IPS-18a (cell line): ENCODE measurements around the gene DET1.
"Not testable (repeated sequence)": the region's sequence is repeated elsewhere in the genome, so short reads cannot be mapped to it uniquely, and the experiment has no call there.

Experiments used
- H3K27ac ChIP-seq: one replicate; pipeline ENCODE4 v1.5.1; 2013; ENCODE audit warnings: low read length
- H3K27me3 ChIP-seq: one replicate; pipeline ENCODE4 v1.6.1; 2013; ENCODE audit warnings: mild to moderate bottlenecking, low read length; ENCODE audit not compliant: control insufficient read depth, insufficient read depth
- H3K36me3 ChIP-seq: one replicate; pipeline ENCODE4 v1.6.1; 2013; ENCODE audit warnings: low read depth, low read length; ENCODE audit not compliant: control insufficient read depth
- H3K4me1 ChIP-seq: one replicate; pipeline ENCODE4 v1.6.1; 2013; ENCODE audit warnings: low read depth, low read length; ENCODE audit not compliant: control insufficient read depth
- H3K4me3 ChIP-seq: one replicate; pipeline ENCODE4 v1.5.1; 2013; ENCODE audit warnings: low read length
- H3K9ac ChIP-seq: one replicate; pipeline ENCODE4 v1.6.1; 2013; ENCODE audit warnings: mild to moderate bottlenecking, low read length, moderate library complexity
- H3K9me3 ChIP-seq: one replicate; pipeline ENCODE4 v1.6.1; 2013; ENCODE audit warnings: low read depth, low read length; ENCODE audit not compliant: control insufficient read depth

The DET1 gene

DNA sequence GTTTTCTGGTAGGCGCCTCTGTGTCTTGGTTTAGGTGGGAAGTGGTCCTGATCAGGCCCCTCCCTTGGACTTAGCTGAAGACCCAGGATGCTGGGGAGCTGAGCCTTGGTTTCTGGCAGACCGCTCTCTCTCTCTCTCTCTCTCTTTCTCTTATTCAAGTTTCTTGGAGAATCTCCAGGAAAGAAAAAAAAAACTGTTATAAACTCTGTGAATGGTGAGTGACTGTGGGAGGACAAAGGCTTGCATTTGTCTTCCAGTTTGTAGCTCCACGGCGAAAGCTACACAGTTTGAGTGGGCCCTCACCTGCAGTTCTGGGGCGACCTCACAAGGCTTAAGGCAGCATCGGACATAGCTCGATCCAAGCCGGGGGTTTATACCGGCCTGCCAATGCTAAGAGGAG, 7.5 kb downstream of the DET1 start:
- no peak overlapping the region for H3K27ac ChIP-seq
- no peaks in the 10 kb centered on the region for H3K36me3 ChIP-seq
- no peak overlapping the region for H3K9ac ChIP-seq

DNA sequence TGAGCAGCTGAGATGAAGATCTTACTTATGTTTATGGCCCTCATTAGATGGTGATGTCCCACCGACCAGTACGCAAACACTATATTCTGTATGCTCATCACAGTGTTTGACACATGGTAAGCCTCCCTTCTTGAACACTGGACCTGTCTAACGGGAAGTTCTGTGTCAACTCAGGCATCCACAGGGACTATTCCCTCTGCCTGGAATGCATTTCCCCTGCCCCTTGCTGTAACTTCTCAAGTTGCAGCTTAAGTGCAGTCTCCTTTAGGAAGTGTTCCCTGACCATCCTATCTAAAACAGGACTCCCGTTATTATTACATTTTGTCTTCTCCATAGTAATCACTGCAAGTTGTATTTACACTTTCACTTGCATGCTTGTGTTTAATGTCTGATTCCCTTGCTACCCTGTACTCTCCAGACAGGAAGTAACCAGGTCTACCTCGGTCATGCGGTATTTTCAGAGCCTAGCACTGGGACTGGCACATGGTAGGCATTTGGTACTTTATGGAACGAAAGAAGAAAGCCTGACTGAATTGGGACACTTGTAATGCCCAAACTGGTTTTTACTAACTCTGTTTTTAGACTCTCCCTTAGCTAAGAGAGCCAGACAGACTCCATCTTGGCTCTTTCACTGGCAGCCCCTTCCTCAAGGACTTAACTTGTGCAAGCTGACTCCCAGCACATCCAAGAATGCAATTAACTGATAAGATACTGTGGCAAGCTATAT, 8.7 kb downstream of the DET1 start:
- no peak overlapping the region for H3K9ac ChIP-seq
- no peaks in the 10 kb centered on the region for H3K27me3 ChIP-seq
- no peaks in the 10 kb centered on the region for H3K9me3 ChIP-seq
- no peaks in the 10 kb centered on the region for H3K36me3 ChIP-seq
- H3K4me1 ChIP-seq, result peaks cover 4% of the 10 kb centered on the region
- H3K27ac ChIP-seq, result no peak overlapping the region
- H3K4me3 ChIP-seq, result no peak overlapping the region

More for the DNA sequence above, 7.5 kb downstream of the DET1 start:
- Histone ChIP-seq H3K27me3 (no peaks in the 10 kb centered on the region), H3K4me3 (no peak overlapping the region), H3K4me1 (peaks cover 4% of the 10 kb centered on the region), H3K9me3 (no peaks in the 10 kb centered on the region)

DNA sequence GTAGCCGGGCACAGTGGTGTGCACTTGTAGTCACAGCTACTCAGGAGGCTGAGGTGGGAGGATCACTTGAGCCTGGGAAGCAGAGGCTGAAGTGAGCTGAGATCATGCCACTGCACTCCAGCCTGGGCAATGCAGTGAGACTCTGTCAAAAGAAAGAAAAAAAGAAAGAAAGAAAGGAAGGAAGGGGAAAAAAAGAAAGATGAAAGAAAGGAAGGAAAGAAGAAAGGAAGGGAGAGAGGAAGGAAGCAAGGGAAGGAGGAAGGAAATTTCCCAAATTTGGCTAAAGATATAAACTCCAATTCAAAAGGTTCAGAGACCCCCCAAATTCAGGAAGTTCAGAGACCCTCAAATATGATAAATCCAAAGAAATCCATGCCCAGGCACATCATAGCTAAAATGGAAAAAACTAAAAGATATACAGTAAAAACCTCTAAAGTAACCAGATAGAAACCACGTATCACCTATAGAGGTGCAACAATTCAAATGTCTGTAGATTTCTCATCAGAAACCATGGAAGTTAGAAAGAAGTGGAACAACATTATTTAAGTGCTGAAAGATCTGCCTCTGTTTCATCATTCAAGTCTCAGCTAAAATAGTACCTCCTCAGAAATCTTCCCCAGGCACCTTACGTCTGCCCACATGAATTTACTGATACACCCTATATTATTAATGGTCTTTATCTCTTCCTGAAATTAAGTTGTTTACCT, 10.7 kb downstream of the DET1 start:
- peaks cover 6% of the 10 kb centered on the region for H3K36me3 ChIP-seq
- H3K9me3 ChIP-seq, result no peaks in the 10 kb centered on the region
- H3K27ac ChIP-seq, result no peak overlapping the region
- H3K9ac ChIP-seq, result no peak overlapping the region
- no peak overlapping the region for H3K4me3 ChIP-seq
- H3K4me1 ChIP-seq, result peaks cover 4% of the 10 kb centered on the region
- H3K27me3 ChIP-seq, result no peaks in the 10 kb centered on the region

DNA sequence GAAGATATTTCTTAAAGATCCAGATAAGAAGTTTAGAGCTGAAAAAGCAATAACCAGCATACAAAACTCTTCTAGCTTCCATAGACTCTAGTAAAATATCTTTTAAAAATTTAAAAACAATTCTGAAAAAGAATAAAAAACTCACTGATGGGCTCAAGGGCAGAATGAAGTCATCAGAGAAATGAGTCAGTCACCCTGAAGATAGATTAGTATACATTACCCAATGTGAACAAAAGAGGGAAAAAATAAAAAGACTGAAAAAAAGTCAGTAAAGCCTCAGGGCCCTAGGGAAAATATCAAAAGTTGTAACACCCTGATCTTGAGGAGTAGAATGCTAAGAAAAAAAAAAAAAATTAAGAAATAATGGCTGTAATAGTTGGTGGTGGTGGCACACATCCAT, 11.4 kb downstream of the DET1 start:
- Histone ChIP-seq H3K27me3 (no peaks in the 10 kb centered on the region), H3K4me1 (peaks cover 1% of the 10 kb centered on the region), H3K27ac (no peak overlapping the region), H3K36me3 (peaks cover 7% of the 10 kb centered on the region), H3K4me3 (no peak overlapping the region), H3K9ac (no peak overlapping the region), H3K9me3 (no peaks in the 10 kb centered on the region)

DNA sequence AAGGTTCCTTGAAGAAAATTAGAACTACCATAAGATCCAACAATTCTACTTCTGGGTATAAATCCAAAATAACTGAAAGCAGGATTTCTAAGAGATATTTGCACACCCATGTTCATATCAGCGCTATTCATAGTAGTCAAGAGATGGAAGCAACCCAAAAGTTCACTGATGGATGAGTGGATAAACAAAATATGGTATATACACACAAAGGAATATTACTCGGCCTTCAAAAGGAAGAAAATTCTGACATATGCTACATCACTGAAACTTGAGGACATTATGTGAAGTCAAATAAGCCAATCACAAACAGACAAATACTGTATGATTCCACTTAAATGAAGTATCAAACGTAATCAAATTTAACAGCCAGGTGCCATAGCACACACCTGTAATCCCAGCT, 13.1 kb downstream of the DET1 start:
- Histone ChIP-seq H3K4me3 (no peak overlapping the region), H3K27me3 (no peaks in the 10 kb centered on the region), H3K9ac (no peak overlapping the region), H3K36me3 (peaks cover 7% of the 10 kb centered on the region), H3K9me3 (no peaks in the 10 kb centered on the region), H3K4me1 (no peaks in the 10 kb centered on the region), H3K27ac (no peak overlapping the region)

DNA sequence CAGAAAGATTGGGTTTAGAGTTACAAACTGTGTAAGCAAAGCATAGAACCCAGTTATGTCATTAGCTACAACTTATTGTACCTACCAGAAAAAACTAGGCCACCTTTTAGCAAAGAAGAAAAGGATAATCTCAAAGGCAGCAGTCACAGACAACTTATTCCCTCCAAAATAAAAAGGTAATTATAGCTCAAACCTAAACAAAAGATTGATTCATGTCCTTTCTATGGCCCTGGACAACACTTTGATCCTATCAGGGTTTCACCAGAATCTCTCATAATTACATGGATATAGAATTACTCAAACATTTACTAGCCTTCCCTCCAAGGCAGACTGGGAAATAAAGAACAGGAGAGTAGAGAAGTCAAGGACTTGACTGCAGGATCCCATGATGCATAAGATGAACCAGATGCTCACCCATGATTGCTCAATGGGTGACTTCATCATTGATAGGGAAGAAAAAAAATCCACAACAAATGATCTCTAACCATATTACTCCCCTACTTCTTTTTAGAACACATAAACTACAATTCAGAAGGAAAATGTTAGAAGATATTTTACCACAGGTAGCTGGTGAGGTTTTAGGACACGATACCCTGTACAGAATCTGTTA, 17.4 kb downstream of the DET1 start:
- Histone ChIP-seq H3K4me3 (no peak overlapping the region), H3K9ac (no peak overlapping the region), H3K27me3 (no peaks in the 10 kb centered on the region), H3K4me1 (no peaks in the 10 kb centered on the region), H3K36me3 (peaks cover 14% of the 10 kb centered on the region), H3K27ac (no peak overlapping the region), H3K9me3 (no peaks in the 10 kb centered on the region)

DNA sequence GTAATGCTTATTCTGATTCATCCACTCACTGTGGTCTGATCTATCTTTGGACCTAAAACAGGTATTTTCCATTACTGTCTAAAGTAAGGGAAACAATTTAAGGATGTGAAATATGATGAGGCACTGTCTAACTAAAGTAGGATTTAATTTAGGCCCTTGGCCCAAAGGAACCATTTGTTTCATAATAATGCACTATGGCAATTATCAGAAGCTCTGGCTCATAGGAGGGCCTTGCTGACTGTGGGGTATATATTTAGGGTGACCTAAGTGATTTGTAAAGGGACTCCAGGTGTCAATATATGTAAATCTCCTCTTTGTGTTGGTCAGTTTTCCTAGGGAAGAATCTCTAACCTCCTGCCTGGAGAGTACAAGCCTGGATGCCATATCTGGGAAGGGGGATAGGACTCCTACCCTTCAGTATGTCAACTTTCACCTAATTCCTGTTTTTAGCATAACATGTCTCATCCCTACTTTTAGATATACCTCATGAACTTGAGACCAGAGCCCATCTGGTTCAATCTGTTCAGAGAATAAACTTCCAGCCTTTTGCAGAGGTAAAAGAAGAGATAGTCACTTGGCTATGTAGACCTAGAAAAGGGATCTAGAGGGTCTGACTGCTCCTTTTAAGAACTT, 20.1 kb downstream of the DET1 start:
- H3K36me3 ChIP-seq, result peaks cover 14% of the 10 kb centered on the region
- H3K9ac ChIP-seq, result no peak overlapping the region
- no peak overlapping the region for H3K27ac ChIP-seq
- no peak overlapping the region for H3K4me3 ChIP-seq
- no peaks in the 10 kb centered on the region for H3K27me3 ChIP-seq
- no peaks in the 10 kb centered on the region for H3K9me3 ChIP-seq
- no peaks in the 10 kb centered on the region for H3K4me1 ChIP-seq

DNA sequence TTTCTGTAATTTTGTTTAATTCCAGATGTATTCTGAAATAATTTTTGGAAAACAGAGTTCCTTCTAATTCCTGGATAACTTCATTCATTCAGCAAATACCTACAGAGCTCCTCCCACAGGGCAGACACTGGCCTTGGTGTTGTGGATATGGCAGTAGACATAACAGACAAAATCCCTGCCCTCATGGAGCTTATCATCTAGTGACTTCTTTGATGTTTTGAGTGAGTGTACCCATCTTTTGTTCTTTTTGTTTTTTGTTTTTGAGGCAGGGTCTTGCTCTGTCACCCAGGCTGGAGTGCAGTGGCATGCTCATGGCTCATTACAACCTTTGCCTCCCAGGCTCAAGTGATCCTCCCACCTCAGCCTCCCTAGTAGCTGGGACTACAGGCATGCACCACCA, 21.1 kb downstream of the DET1 start:
- Histone ChIP-seq H3K9ac (no peak overlapping the region), H3K9me3 (no peaks in the 10 kb centered on the region), H3K27me3 (no peaks in the 10 kb centered on the region), H3K4me1 (no peaks in the 10 kb centered on the region), H3K4me3 (no peak overlapping the region), H3K36me3 (peaks cover 6% of the 10 kb centered on the region), H3K27ac (no peak overlapping the region)

DNA sequence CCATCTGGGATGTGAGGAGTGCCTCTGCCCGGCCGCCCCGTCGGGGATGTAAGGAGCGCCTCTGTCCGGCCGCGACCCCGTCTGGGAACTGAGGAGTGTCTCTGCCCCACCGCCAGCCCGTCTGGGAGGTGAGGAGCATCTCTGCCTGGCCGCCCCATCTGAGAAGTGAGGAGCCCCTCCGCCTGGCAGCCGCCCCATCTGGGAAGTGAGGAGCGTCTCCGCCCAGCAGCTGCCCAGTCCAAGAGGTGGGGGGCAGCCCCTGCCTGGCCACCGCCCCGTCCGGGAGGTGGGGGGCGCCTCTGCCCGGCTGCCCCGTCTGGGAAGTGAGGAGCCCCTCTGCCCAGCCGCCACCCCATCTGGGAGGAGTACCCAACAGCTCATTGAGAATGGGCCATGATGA, 22.4 kb downstream of the DET1 start:
- not testable (repeated sequence) for H3K27me3 ChIP-seq, H3K9ac ChIP-seq, H3K4me1 ChIP-seq, H3K36me3 ChIP-seq, H3K4me3 ChIP-seq, H3K27ac ChIP-seq, H3K9me3 ChIP-seq

DNA sequence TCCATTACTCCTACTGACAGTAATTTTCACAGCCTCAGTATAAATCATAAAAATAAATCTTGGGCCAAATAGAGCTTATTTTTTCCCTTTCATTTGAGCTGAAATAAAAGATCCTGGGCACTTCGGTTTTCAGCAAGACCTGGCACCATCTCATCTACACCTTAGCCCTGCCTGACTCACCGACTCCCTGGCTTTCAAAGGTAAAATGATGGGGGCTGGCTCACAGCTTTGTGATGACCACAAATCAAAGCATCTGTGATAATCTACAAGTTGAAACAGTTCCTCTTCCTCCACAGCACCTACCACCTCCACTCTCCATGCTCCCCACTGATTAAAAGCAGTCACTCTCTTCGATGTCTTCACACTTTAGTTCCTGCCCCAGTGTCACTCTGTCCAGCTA, 27.6 kb downstream of the DET1 start:
- H3K27me3 ChIP-seq, result no peaks in the 10 kb centered on the region
- H3K9ac ChIP-seq, result no peak overlapping the region
- H3K9me3 ChIP-seq, result no peaks in the 10 kb centered on the region
- no peaks in the 10 kb centered on the region for H3K36me3 ChIP-seq
- no peak overlapping the region for H3K27ac ChIP-seq
- no peak overlapping the region for H3K4me3 ChIP-seq
- no peaks in the 10 kb centered on the region for H3K4me1 ChIP-seq

DNA sequence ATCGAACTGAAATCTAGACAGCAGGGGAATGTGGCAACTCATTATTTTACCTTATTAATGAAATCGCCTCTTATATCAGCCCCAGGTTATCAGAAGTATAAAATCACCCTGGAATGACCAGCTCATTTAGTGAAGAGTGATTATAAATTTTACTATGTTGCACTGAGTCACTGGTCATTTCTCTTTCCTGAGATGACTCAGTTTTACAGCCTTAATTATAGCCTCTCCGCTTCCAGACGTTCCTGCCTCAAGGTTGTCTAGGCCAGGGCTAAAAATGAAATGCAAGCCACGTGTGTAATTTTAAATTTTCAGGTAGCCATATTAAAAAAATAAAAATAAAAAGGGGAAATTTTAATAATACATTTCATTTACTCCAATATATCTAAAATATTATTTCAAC, 33.3 kb downstream of the DET1 start:
- H3K4me3 ChIP-seq, result no peak overlapping the region
- H3K36me3 ChIP-seq, result no peaks in the 10 kb centered on the region
- no peaks in the 10 kb centered on the region for H3K4me1 ChIP-seq
- H3K27ac ChIP-seq, result no peak overlapping the region
- H3K27me3 ChIP-seq, result no peaks in the 10 kb centered on the region
- H3K9me3 ChIP-seq, result no peaks in the 10 kb centered on the region
- no peak overlapping the region for H3K9ac ChIP-seq
